HepG2 (cell line): ENCODE results near the gene NUP155. TPM values are rescaled to one million over a fixed set of nuclear protein-coding genes. Genes with fewer than 3 reads are reported as not detected.

Source experiments
- ATF6 ChIP-seq: sonication (generic); formaldehyde crosslinking; conservative IDR thresholded peaks from 2 replicates; pipeline ENCODE4 v1.4.0; 2020; ENCODE audit warnings: missing genetic modification reagents
- BCLAF1 ChIP-seq: fragments of 450-650 bp; IDR thresholded peaks from 2 replicates; pipeline ENCODE4 v1.6.1; 2017; ENCODE audit warnings: mild to moderate bottlenecking
- BRF2 ChIP-seq: sonication (generic); formaldehyde crosslinking; IDR thresholded peaks from 2 replicates; pipeline ENCODE4 v1.8.1; 2022; ENCODE audit warnings: mild to moderate bottlenecking, missing genetic modification reagents
- CBX2 ChIP-seq, 2 experiments: fragments of 200-600 bp in 1 of 2; sonication (generic); formaldehyde crosslinking in 1 of 2; IDR thresholded peaks; 2 replicates each; pipeline versions ENCODE4 v1.7.0 to v1.8.1; 2018 to 2022; ENCODE audit warnings: low read depth in 2 of 2, low read length in 1 of 2, mild to moderate bottlenecking in 1 of 2, missing genetic modification reagents in 1 of 2
- MYPOP ChIP-seq: sonication (generic); formaldehyde crosslinking; IDR thresholded peaks from 2 replicates; pipeline ENCODE4 v1.8.1; 2023; ENCODE audit warnings: mild to moderate bottlenecking, moderate library complexity, missing genetic modification reagents
- PATZ1 ChIP-seq: sonication (generic); formaldehyde crosslinking; IDR thresholded peaks from 2 replicates; pipeline ENCODE4 v1.4.0; 2020; ENCODE audit warnings: missing genetic modification reagents
- SAP130 ChIP-seq: IDR thresholded peaks from 2 replicates; pipeline ENCODE4 v1.6.1; 2016; ENCODE audit warnings: low read depth
- YEATS4 ChIP-seq: sonication (generic); formaldehyde crosslinking; IDR thresholded peaks from 2 replicates; pipeline ENCODE4 v1.4.0; 2020; ENCODE audit warnings: missing genetic modification reagents, borderline replicate concordance
- ZBTB34 ChIP-seq: sonication (generic); formaldehyde crosslinking; IDR thresholded peaks from 2 replicates; pipeline ENCODE4 v1.8.0; 2022; ENCODE audit warnings: mild to moderate bottlenecking, missing genetic modification reagents
- ZC3H13 ChIP-seq: sonication (generic); formaldehyde crosslinking; IDR thresholded peaks from 2 replicates; pipeline ENCODE4 v1.8.1; 2023; ENCODE audit warnings: mild to moderate bottlenecking, missing genetic modification reagents, moderate library complexity
- ZNF224 ChIP-seq: sonication (generic); formaldehyde crosslinking; IDR thresholded peaks from 2 replicates; pipeline ENCODE4 v1.5.0; 2020; ENCODE audit warnings: mild to moderate bottlenecking, missing genetic modification reagents
- ZNF678 ChIP-seq: sonication (generic); formaldehyde crosslinking; IDR thresholded peaks from 2 replicates; pipeline ENCODE4 v1.4.0; 2020; ENCODE audit warnings: mild to moderate bottlenecking, missing genetic modification reagents
- ZNF879 ChIP-seq: sonication (generic); formaldehyde crosslinking; IDR thresholded peaks from 2 replicates; pipeline ENCODE4 v1.8.1; 2023; ENCODE audit warnings: missing genetic modification reagents
- ZUFSP ChIP-seq: sonication (generic); formaldehyde crosslinking; IDR thresholded peaks from 2 replicates; pipeline ENCODE4 v1.9.0; 2021; ENCODE audit warnings: missing genetic modification reagents, mild to moderate bottlenecking, borderline replicate concordance
- polyA plus RNA-seq, 8 experiments: library from polyadenylated mRNA; depleted of rRNA in 3 of 8; stranded (reverse) in 7 of 8; unstranded in 1 of 8; fragments of >200 nt; fragmentation: Illumina TruSeq in 4 of 8; extraction: Trizol in 4 of 8; gene quantifications; 2 replicates each; pipeline versions ENCODE4 v1.2.1 to v1.2.3, GENCODE V29; 2011 to 2016; ENCODE audit warnings: low read depth in 4 of 8, missing spikeins in 1 of 8, mixed read lengths in 1 of 8; ENCODE audit not compliant: insufficient read depth in 1 of 8
- total RNA-seq, 5 experiments: library from RNA; depleted of rRNA; stranded (reverse); fragments of >200 nt; fragmentation: Illumina TruSeq; extraction: Trizol; gene quantifications; 2 replicates each; pipeline ENCODE4 v1.2.3, GENCODE V29; 2016; ENCODE audit warnings: low read depth in 1 of 5

Gene NUP155
- total and polyA plus RNA-seq, 2 of the 13 experiments (the other 11 are each of a cell fraction or from before 2014, with no cell fraction given): 13.0 to 57.4 TPM

GRCh38 chr5:37370864-37371726 is at the start of gene NUP155 (continued):
- TF ChIP-seq ZNF678 (CRISPR knock-in tag): no peak
- TF ChIP-seq YEATS4 (CRISPR knock-in tag): peak; percentile 83
- TF ChIP-seq ZBTB34 (CRISPR knock-in tag): no peak
- peak; percentile 97 for TF ChIP-seq SAP130 (CRISPR knock-in tag)
- TF ChIP-seq BRF2 (CRISPR knock-in tag): no peak
- TF ChIP-seq ZC3H13 (CRISPR knock-in tag): no peak
- TF ChIP-seq ZUFSP (CRISPR knock-in tag): no peak
- no peak; the same call in none of the 2 replicates for TF ChIP-seq MYPOP
- TF ChIP-seq ZNF879: no peak
- peak; percentile 57; the same call in 1 of the 2 replicates for TF ChIP-seq PATZ1 (CRISPR knock-in tag)
- TF ChIP-seq CBX2 (IDR thresholded peaks at IDR 0.05; ENCODE audit: low read depth, low read length): no peak
- TF ChIP-seq CBX2 (CRISPR knock-in tag; IDR thresholded peaks at IDR 0.05; ENCODE audit: low read depth): no peak
- TF ChIP-seq ATF6: no peak
- no peak for TF ChIP-seq BCLAF1
- TF ChIP-seq ZNF224: no peak
